ENCODE measurements around the gene TACC2. TPM values are rescaled to one million over a fixed set of nuclear protein-coding genes. Genes with fewer than 3 reads are reported as not detected.
"Not testable (repeated sequence)": the region's sequence is repeated elsewhere in the genome, so short reads cannot be mapped to it uniquely, and the experiment has no call there.

TACC2 gene
- total RNA-seq, 1 donor from 2014 or later = 56.6 TPM

GRCh38 chr10:122099562-122099961, 110.6 kb downstream of the TACC2 start:
- Mint-ChIP-seq H3K4me3 (ENCODE audit: unreplicated experiment) (no peak overlapping the region), H3K36me3 (ENCODE audit: low read depth) (no peaks in the 10 kb centered on the region), H3K4me1 (ENCODE audit: low read depth) (peaks cover 41% of the 10 kb centered on the region), H3K27me3 (ENCODE audit: low read depth) (peaks cover 3% of the 10 kb centered on the region), H3K9me3 (ENCODE audit: low read depth) (no peaks in the 10 kb centered on the region), H3K27ac (ENCODE audit: unreplicated experiment) (peak overlapping the region; percentile 49)
- TF ChIP-seq CTCF (IDR thresholded peaks at IDR 0.05) = no peak
- DNase-seq (ENCODE audit: low spot score) = no peak

DNA sequence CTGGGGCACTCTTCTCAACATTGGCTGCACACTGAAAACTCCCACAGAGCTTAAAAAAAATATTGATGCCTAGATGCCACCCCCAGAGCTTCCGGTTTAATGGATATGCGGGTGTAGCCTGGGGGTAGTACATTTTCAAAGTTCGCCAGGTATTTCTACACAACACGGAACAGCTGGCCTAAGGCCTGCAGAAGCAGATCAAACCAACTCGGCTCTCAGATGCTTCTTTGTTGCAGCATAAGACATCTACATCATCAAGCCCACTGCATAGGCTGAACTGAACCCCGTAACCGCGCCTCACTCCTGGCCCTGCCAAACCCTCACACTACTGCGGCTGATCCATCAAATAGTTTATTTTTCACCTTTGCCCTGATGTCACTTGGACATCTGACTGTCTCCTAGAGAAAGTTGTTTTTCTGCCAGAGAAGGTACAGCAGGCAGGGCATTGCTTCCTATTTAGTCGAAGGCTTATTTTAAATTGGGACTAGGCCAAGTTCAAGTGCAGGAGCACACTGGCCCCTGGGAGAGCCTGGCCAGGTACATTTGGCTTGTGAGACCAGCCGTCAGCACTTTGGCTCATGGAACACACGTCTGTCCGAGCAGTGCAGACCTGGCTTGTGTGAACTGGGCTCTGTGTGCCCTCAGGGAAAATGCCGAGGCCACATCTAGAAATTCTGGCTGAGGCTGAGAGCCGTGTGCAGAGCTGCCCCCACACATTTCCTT, 113.3 kb downstream of the TACC2 start:
- H3K36me3 Mint-ChIP-seq (ENCODE audit: low read depth) = no peaks in the 10 kb centered on the region
- H3K27me3 Mint-ChIP-seq (ENCODE audit: low read depth) = peaks cover 3% of the 10 kb centered on the region
- TF ChIP-seq CTCF (IDR thresholded peaks at IDR 0.05) = no peak
- H3K9me3 Mint-ChIP-seq (ENCODE audit: low read depth) = no peaks in the 10 kb centered on the region
- no peak for DNase-seq (ENCODE audit: low spot score)
- peak overlapping the region; percentile 41 for H3K27ac Mint-ChIP-seq (ENCODE audit: unreplicated experiment)
- H3K4me1 Mint-ChIP-seq (ENCODE audit: low read depth) = peaks cover 32% of the 10 kb centered on the region
- H3K4me3 Mint-ChIP-seq (ENCODE audit: unreplicated experiment) = no peak overlapping the region

DNA sequence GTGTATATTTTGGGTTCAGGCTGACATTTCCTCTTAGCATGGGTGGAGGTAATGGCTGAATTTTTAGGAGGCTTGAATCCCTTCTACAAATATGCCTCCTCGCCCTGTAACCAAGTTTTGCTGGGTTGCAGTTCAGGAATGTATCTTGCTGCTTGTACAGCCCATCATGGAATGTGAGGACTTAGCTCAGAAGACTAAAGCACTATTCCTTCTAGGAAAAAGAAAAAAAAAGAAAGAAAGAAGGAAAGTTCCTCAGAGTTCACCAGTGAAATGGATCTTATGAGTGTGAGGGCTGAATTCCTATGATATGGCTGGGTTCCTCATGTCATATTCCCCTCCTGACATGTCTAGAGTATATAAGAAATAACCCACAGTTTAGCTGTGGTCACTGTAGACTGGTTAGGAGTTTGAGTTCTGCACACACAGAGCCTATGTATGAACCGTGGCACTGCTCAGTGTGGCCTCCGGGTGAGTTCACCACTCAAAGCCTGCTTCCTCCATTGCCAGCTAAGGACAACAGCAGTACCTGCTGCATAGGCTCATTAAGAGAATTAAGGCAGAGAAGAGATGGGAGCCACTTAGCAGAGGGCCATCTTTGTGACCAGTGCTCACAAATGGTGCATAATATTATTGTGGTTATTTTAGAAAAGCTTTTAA, 114.0 kb downstream of the TACC2 start:
- H3K36me3 Mint-ChIP-seq (ENCODE audit: low read depth) = no peaks in the 10 kb centered on the region
- H3K27ac Mint-ChIP-seq (ENCODE audit: unreplicated experiment) = peak overlapping the region; percentile 41
- H3K9me3 Mint-ChIP-seq (ENCODE audit: low read depth) = no peaks in the 10 kb centered on the region
- no peak for TF ChIP-seq CTCF (IDR thresholded peaks at IDR 0.05)
- H3K4me3 Mint-ChIP-seq (ENCODE audit: unreplicated experiment) = no peak overlapping the region
- peaks cover 3% of the 10 kb centered on the region for H3K27me3 Mint-ChIP-seq (ENCODE audit: low read depth)
- H3K4me1 Mint-ChIP-seq (ENCODE audit: low read depth) = peaks cover 31% of the 10 kb centered on the region
- DNase-seq (ENCODE audit: low spot score) = no peak

DNA sequence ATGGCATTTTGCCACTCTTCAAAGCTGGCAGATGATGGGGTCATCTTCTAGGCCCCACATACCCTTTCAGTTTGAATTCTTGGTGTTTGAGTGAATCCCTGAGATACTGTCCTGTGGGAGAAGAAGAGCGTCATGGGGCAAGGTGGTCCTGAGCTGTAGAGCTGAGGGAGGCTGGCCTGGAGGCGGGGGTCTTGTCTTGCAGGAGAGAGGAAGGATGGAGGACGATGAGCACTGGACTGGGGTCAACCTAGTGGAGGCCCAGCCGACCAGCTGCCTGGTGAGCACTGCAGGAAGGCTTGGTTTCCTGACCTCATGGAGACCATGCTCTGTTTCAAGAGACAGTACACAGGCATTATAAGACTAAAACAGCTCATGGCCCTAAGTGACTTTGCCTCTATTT, 114.6 kb downstream of the TACC2 start:
- Mint-ChIP-seq H3K36me3 (ENCODE audit: low read depth) (no peaks in the 10 kb centered on the region), H3K4me1 (ENCODE audit: low read depth) (peaks cover 28% of the 10 kb centered on the region), H3K27me3 (ENCODE audit: low read depth) (peaks cover 3% of the 10 kb centered on the region), H3K4me3 (ENCODE audit: unreplicated experiment) (no peak overlapping the region), H3K27ac (ENCODE audit: unreplicated experiment) (no peak overlapping the region), H3K9me3 (ENCODE audit: low read depth) (no peaks in the 10 kb centered on the region)
- no peak for DNase-seq (ENCODE audit: low spot score)
- TF ChIP-seq CTCF (IDR thresholded peaks at IDR 0.05) = no peak

- H3K4me1 Mint-ChIP-seq (ENCODE audit: low read depth) = peaks cover 11% of the 10 kb centered on the region
- H3K27me3 Mint-ChIP-seq (ENCODE audit: low read depth); DNase-seq (ENCODE audit: low spot score); H3K27ac Mint-ChIP-seq (ENCODE audit: unreplicated experiment); H3K9me3 Mint-ChIP-seq (ENCODE audit: low read depth); H3K36me3 Mint-ChIP-seq (ENCODE audit: low read depth); H3K4me3 Mint-ChIP-seq (ENCODE audit: unreplicated experiment): not testable (repeated sequence)
Measured at GRCh38 chr10:122108786-122109185, 119.8 kb downstream of the TACC2 start.

Measured in chondrocyte (in vitro differentiated cells).